GM13976 (cell line): ENCODE measurements around the gene SNTB2.
A peak's percentile ranks its signal among the peaks of the same experiment; 100 is the strongest.

Experiments used
- DNase-seq: peaks from one replicate; pipeline ENCODE4 v3.0.0; 2012; ENCODE audit warnings: low spot score
- in situ Hi-C: fragments of 300-500 bp; cut with MboI; formaldehyde crosslinking; loops from one replicate; pipeline ENCODE4 v1.12.0; 2022; ENCODE audit warnings: low sequenced_read_pairs, mixed read lengths, inconsistent platforms; ENCODE audit not compliant: unreplicated experiment
- TF ChIP-seq, protein P1 (sequence below): IDR thresholded peaks from 2 replicates; pipeline ENCODE4 v1.5.1; 2012; ENCODE audit warnings: borderline replicate concordance, mild to moderate bottlenecking; ENCODE audit not compliant: insufficient read depth; ENCODE audit errors: extremely low read depth, missing control alignments, control extremely low read depth

The SNTB2 gene

DNA sequence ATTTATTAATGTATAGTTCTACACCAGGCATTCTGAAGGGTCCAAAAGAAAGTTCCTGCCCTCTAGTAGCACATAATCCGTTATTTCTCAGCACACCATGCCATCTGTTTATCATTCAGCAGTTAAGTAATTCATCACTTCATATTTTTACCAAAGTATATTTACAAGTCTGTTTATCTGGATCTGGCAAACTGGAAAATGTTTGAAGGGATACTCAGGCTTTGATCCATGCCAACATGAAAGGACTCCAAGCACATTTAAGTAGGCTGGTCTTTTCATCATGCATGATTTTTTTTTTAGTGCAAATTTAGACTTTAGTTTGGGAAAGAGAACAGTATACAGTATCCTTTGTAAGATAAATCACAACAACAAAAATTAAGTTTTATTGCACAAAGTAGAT is 120.1 kb downstream of the SNTB2 start:
- no peak for DNase-seq
- TF ChIP-seq, protein P1, sequence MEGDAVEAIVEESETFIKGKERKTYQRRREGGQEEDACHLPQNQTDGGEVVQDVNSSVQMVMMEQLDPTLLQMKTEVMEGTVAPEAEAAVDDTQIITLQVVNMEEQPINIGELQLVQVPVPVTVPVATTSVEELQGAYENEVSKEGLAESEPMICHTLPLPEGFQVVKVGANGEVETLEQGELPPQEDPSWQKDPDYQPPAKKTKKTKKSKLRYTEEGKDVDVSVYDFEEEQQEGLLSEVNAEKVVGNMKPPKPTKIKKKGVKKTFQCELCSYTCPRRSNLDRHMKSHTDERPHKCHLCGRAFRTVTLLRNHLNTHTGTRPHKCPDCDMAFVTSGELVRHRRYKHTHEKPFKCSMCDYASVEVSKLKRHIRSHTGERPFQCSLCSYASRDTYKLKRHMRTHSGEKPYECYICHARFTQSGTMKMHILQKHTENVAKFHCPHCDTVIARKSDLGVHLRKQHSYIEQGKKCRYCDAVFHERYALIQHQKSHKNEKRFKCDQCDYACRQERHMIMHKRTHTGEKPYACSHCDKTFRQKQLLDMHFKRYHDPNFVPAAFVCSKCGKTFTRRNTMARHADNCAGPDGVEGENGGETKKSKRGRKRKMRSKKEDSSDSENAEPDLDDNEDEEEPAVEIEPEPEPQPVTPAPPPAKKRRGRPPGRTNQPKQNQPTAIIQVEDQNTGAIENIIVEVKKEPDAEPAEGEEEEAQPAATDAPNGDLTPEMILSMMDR: no peak
- in situ Hi-C loops: no loop called here

DNA sequence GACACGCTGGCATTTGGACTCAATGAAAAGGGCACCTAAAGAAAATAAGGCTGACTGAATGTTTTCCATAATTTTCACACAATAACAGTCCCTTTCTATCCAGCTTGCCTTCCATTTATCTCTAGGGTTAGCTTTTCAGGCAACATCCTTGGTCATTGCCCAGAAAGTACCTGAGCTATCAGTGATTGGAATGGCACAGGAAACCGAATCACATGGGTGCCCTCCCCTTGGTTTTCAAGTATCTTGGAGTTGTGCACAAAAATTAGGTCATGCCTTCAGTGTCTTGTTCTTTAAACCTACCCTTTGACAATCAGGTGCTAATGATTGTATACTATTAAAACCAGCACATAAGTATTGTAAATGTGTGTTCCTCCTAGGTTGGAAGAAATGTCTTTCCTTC is 120.9 kb downstream of the SNTB2 start:
- in situ Hi-C loops: no loop called here
- TF ChIP-seq, protein P1: no peak
- DNase-seq: no peak

DNA sequence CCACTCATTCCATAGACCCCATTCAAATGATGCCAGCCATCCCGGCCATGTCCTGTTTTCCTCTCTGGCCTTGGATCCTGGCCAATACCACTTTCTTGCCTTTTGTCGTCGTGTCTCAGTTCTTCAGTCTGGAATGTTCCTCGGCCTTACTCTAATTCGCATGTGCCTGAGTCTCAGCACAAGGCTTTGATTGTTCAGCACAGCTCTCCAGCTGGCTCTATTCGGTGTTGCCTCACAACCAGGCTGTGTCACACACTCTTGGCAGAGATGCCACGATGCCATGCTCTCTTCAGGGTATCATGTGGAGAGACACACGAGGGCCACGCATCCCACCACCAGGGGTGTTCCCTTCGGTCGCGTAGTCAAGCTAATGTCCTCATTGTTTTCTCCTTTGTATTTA is 122.4 kb downstream of the SNTB2 start:
- TF ChIP-seq, protein P1: no peak
- in situ Hi-C loops: no loop called here
- DNase-seq: no peak

DNA sequence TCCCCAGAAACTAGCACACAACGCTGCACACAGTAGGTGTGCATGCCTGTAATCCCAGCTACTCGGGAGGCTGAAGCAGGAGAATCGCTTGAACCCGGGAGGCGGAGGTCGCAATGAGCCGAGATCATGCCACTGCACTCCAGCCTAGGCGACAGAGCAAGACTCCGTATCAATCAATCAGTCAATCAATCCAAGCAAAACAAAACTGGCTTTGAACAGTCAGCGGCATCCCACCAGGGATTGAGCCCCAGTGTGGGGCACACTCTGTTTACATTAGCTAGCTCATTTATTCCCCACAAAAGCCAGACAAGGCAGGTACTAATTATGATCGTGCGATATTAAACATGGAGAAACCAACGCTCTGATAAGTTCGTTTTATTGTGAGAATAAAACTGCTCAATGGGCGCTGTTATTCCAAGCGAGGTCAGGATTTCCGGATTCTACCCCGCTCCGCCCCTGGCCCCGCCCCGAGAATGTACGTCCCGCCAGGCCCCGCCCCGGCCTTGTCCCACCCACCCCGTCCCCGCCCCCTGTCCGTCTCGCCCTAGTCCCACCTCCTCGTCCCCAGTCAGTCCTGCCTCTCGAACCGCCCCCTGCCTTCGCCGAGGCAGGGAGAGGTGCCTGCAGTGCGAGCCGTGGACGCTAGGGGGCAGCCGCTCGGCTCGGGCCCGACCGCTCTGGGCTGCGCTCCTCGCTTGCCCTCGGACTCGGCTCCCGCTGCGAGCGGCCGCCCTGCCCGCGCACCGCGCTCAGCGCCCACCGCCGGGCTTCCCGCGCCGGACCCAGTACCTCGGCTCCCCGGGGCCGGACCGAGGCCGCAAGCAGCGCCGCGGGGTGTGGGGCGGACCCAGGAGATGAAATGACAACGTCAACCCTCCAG is 123.9 kb downstream of the SNTB2 start, which contains the start of gene VPS4A:
VPS4A (plus strand) TSS at position 698 of the 880 bp plus-strand sequence; CDS start at position 860, 162 bp downstream.
- TF ChIP-seq, protein P1: peak; percentile 100
- DNase-seq: peak; percentile 99
- in situ Hi-C loops: no loop called here

DNA sequence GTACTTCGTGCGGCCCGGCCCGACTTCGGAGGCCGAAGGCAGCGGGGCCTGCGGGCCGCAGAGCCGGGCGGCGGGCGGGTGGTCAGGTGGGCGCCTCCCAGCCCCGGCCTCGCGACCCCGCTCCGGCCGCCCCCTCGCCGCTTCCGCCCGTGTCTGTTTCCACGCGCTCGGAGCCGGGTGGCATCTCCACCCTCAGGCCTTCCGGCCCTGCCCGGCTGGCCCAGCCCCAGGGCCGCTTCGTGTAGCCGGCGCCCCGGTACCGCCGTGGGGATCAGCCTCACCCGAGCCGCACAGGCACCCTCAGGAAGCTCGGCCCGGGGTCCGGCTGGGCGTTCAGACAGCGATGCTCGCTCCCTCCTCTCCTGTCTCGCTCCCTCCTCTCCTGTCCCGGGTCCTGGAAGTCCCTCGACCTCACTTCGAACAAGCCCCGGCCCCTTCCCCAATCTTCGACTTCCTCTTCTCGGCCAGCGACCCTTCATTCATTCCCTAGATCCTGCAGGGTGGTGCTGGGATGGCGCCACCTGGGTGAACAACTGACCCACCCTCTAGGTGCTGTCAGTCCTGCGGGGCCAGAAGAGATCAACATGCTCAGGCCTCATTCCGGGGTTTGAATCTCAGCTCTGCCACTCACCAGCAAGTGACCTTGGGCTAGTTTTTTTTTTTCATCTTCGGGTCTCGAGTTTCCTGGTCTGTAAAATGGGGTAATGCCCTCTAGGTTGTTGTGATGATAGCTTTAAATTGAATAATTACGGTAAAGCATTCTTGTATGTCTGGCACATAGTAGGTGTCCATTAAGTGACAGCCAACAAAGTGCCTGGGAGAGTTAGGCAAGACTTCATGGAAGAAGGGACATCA is 124.8 kb downstream of the SNTB2 start:
- peak; percentile 61 for DNase-seq
- TF ChIP-seq, protein P1: no peak
- in situ Hi-C loops: no loop called here

DNA sequence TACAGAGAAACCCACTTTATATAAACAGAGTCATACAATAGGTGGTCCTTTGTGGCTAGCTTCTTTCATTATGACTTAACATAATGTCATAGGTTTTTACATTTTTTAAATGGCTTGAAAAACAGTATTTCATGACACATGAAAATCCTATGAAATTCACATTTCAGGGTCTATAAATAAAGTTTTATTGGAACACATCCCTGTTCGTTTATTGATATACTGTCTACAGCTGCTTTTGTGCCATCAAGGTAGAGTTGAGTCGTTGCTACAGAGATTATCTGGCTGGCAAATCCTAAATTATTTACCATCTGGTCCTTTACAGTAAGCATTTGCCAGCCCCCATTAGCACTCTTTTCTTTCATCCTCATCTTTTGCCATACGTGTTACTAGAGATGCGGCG is 126.5 kb downstream of the SNTB2 start:
- in situ Hi-C loops: no loop called here
- TF ChIP-seq, protein P1: no peak
- no peak for DNase-seq
